HepG2 (cell line): ENCODE results near the gene SLC12A3. TPM values are rescaled to one million over a fixed set of nuclear protein-coding genes. Genes with fewer than 3 reads are reported as not detected.

Source experiments
- ATAC-seq: fragments of 200-7000 bp; cut with Tn5 transposase; 3 replicates; pipeline ENCODE4 v1.9.1; 2020; ENCODE audit warnings: mild to moderate bottlenecking, moderate library complexity
- BruUV-seq: library from RNA; stranded (reverse); fragments of 400-500 nt; replicated peaks from 2 replicates; lab custom pipeline; 2021; lab: Mats Ljungman, UMichigan
- CTCF ChIA-PET: fragments of 300-600 bp; formaldehyde crosslinking; extraction: SDS; loops from one replicate; lab custom pipeline; 2021; ENCODE audit warnings: low total read pairs, inconsistent platforms, low intra/inter-chr PET ratio; lab: Yijun Ruan, JAX
- POLR2A ChIA-PET: fragments of 350-600 bp; sonication (Branson Sonifier 250); formaldehyde crosslinking; loops from one replicate; lab custom pipeline; 2020; ENCODE audit warnings: antibody characterized with exemption, inconsistent platforms; lab: Yijun Ruan, JAX
- DNase-seq: peaks from one replicate; pipeline ENCODE4 v3.0.0-alpha.2; 2015; ENCODE audit warnings: low spot score
- FAIRE-seq: peaks from 3 replicates; lab custom pipeline; 2011; peaks lifted over from hg19 to GRCh38; lab: Jason Lieb, UNC
- H2AFZ ChIP-seq: one replicate; pipeline ENCODE4 v1.6.1; 2011; ENCODE audit warnings: low read length, inconsistent platforms
- H3K27ac ChIP-seq: fragments of 300-600 bp; 3 replicates; pipeline ENCODE4 v1.8.0; 2011; ENCODE audit warnings: mixed run types, mild to moderate bottlenecking, mixed read lengths, low read length, inconsistent platforms; ENCODE audit not compliant: insufficient read depth; ENCODE audit errors: extremely low read length
- H3K27me3 ChIP-seq, 2 experiments: fragments of 200-600 bp in 1 of 2; 2 replicates in 1 of 2; 3 replicates in 1 of 2; pipeline versions ENCODE4 v1.6.0 to v1.8.0; 2011; ENCODE audit warnings: low read length in 2 of 2, mild to moderate bottlenecking in 2 of 2, moderate library complexity in 2 of 2, inconsistent platforms in 1 of 2; ENCODE audit not compliant: insufficient read depth in 2 of 2, control insufficient read depth in 1 of 2
- H3K36me3 ChIP-seq, 2 experiments: fragments of 200-600 bp in 1 of 2; replicated peaks in 1 of 2; 2 replicates in 1 of 2; 3 replicates in 1 of 2; pipeline versions ENCODE4 v1.5.1 to v1.8.0; 2011; ENCODE audit warnings: low read length in 2 of 2, inconsistent platforms in 1 of 2; ENCODE audit not compliant: insufficient read depth in 2 of 2, control insufficient read depth in 1 of 2
- H3K4me1 ChIP-seq: 2 replicates; pipeline ENCODE4 v1.5.1; 2012; ENCODE audit warnings: low read length, inconsistent platforms; ENCODE audit not compliant: insufficient read depth
- H3K4me2 ChIP-seq: 2 replicates; pipeline ENCODE4 v1.6.0; 2011; ENCODE audit warnings: low read depth, low read length, inconsistent platforms
- H3K4me3 ChIP-seq, 3 experiments: fragments of 200-600 bp in 1 of 3; sonication (generic), shearing (Covaris generic) in 1 of 3; replicated peaks in 1 of 3; 2 replicates each; pipeline ENCODE4 v1.5.1; 2011 to 2016; ENCODE audit warnings: low read length in 3 of 3, inconsistent platforms in 2 of 3, low read depth in 2 of 3, mild to moderate bottlenecking in 2 of 3, control low read depth in 1 of 3, mixed read lengths in 1 of 3; ENCODE audit not compliant: insufficient read depth in 1 of 3
- H3K79me2 ChIP-seq: one replicate; pipeline ENCODE4 v1.6.1; 2011; ENCODE audit warnings: low read length, inconsistent platforms; ENCODE audit not compliant: insufficient read depth
- H3K9ac ChIP-seq: 2 replicates; pipeline ENCODE4 v1.6.0; 2011; ENCODE audit warnings: mild to moderate bottlenecking, low read depth, low read length, inconsistent platforms; ENCODE audit not compliant: insufficient read depth
- H3K9me3 ChIP-seq: 2 replicates; pipeline ENCODE4 v1.5.1; 2012; ENCODE audit warnings: mild to moderate bottlenecking, low read length
- H4K20me1 ChIP-seq: 2 replicates; pipeline ENCODE4 v1.6.0; 2011; ENCODE audit warnings: inconsistent platforms, mild to moderate bottlenecking, low read length, moderate library complexity; ENCODE audit not compliant: insufficient read depth
- AGO2 ChIP-seq: fragments of 200-400 bp; formaldehyde crosslinking; optimal IDR thresholded peaks from 2 replicates; pipeline ENCODE3; 2017; ENCODE audit warnings: mild to moderate bottlenecking, low read depth, low read length, moderate library complexity
- ARID2 ChIP-seq: sonication (generic); formaldehyde crosslinking; IDR thresholded peaks from 2 replicates; pipeline ENCODE4 v1.8.1; 2022; ENCODE audit warnings: mild to moderate bottlenecking, missing genetic modification reagents, borderline replicate concordance
- HOXA5 ChIP-seq: sonication (generic); formaldehyde crosslinking; IDR thresholded peaks from 2 replicates; pipeline ENCODE4 v1.4.0; 2020; ENCODE audit warnings: missing genetic modification reagents
- MEIS1 ChIP-seq: sonication (generic); formaldehyde crosslinking; IDR thresholded peaks from 2 replicates; pipeline ENCODE4 v1.9.0; 2021; ENCODE audit warnings: mild to moderate bottlenecking, missing genetic modification reagents, moderate library complexity, borderline replicate concordance
- MYNN ChIP-seq: sonication (generic); formaldehyde crosslinking; IDR thresholded peaks from 2 replicates; pipeline ENCODE4 v1.4.0; 2020; ENCODE audit warnings: mild to moderate bottlenecking, low read depth, missing genetic modification reagents
- PAX8 ChIP-seq: sonication (generic); formaldehyde crosslinking; IDR thresholded peaks from 2 replicates; pipeline ENCODE4 v1.8.0; 2022; ENCODE audit warnings: mild to moderate bottlenecking, missing genetic modification reagents, borderline replicate concordance
- SIX1 ChIP-seq: sonication (generic); formaldehyde crosslinking; IDR thresholded peaks from 2 replicates; pipeline ENCODE4 v1.4.0; 2020; ENCODE audit warnings: missing genetic modification reagents, borderline replicate concordance
- SRF ChIP-seq: IDR thresholded peaks from 2 replicates; pipeline ENCODE4 v1.6.1; 2011; ENCODE audit warnings: mild to moderate bottlenecking, low read depth, low read length, moderate library complexity
- TMF1 ChIP-seq: sonication (generic); formaldehyde crosslinking; IDR thresholded peaks from 2 replicates; pipeline ENCODE4 v1.8.1; 2022; ENCODE audit warnings: low read depth, missing genetic modification reagents
- ZEB1 ChIP-seq: IDR thresholded peaks from 2 replicates; pipeline ENCODE4 v1.6.1; 2012; ENCODE audit warnings: mild to moderate bottlenecking, low read depth, inconsistent platforms; ENCODE audit not compliant: insufficient replicate concordance
- ZNF670 ChIP-seq: sonication (generic); formaldehyde crosslinking; IDR thresholded peaks from 2 replicates; pipeline ENCODE4 v1.8.0; 2022; ENCODE audit warnings: mild to moderate bottlenecking, missing genetic modification reagents, borderline replicate concordance
- WGBS: methylation state at CpG from one replicate; pipeline ENCODE4 v1.1.6; 2017; ENCODE audit warnings: low lambda C conversion rate; 5-methylcytosine and 5-hydroxymethylcytosine counted together
- in situ Hi-C: cut with HindIII; loops from 2 replicates; pipeline ENCODE4 v1.10.0; 2017; ENCODE audit warnings: low pct_unique_long_range_greater_than_20kb; ENCODE audit not compliant: extremely low pct_ligation_motif_present
- intact Hi-C: fragments of 100-400 bp; cut with micrococcal nuclease; formaldehyde crosslinking; loops from one replicate; pipeline ENCODE4 v1.10.0; 2022; ENCODE audit not compliant: unreplicated experiment
- polyA plus RNA-seq, 8 experiments: library from polyadenylated mRNA; depleted of rRNA in 3 of 8; stranded (reverse) in 7 of 8; unstranded in 1 of 8; fragments of >200 nt; fragmentation: Illumina TruSeq in 4 of 8; extraction: Trizol in 4 of 8; gene quantifications; 2 replicates each; pipeline versions ENCODE4 v1.2.1 to v1.2.3, GENCODE V29; 2011 to 2016; ENCODE audit warnings: low read depth in 4 of 8, missing spikeins in 1 of 8, mixed read lengths in 1 of 8; ENCODE audit not compliant: insufficient read depth in 1 of 8
- total RNA-seq, 5 experiments: library from RNA; depleted of rRNA; stranded (reverse); fragments of >200 nt; fragmentation: Illumina TruSeq; extraction: Trizol; gene quantifications; 2 replicates each; pipeline ENCODE4 v1.2.3, GENCODE V29; 2016; ENCODE audit warnings: low read depth in 1 of 5
- TF ChIP-seq, protein P1 (sequence below): sonication (generic); formaldehyde crosslinking; IDR thresholded peaks from 2 replicates; pipeline ENCODE4 v1.4.0; 2020; ENCODE audit warnings: low read depth, mild to moderate bottlenecking, missing genetic modification reagents
- TF ChIP-seq, protein P2 (sequence below): sonication (generic); formaldehyde crosslinking; IDR thresholded peaks from 2 replicates; pipeline ENCODE4 v1.4.0; 2020; ENCODE audit warnings: missing genetic modification reagents, mild to moderate bottlenecking, borderline replicate concordance
- TF ChIP-seq, protein P3 (sequence below): sonication (generic); formaldehyde crosslinking; IDR thresholded peaks from 2 replicates; pipeline ENCODE4 v1.4.0; 2020; ENCODE audit warnings: missing genetic modification reagents, borderline replicate concordance

SLC12A3 gene
- total and polyA plus RNA-seq, 2 of the 13 experiments (the other 11 are each of a cell fraction or from before 2014, with no cell fraction given) = 6.2 TPM; not detected in 1

DNA sequence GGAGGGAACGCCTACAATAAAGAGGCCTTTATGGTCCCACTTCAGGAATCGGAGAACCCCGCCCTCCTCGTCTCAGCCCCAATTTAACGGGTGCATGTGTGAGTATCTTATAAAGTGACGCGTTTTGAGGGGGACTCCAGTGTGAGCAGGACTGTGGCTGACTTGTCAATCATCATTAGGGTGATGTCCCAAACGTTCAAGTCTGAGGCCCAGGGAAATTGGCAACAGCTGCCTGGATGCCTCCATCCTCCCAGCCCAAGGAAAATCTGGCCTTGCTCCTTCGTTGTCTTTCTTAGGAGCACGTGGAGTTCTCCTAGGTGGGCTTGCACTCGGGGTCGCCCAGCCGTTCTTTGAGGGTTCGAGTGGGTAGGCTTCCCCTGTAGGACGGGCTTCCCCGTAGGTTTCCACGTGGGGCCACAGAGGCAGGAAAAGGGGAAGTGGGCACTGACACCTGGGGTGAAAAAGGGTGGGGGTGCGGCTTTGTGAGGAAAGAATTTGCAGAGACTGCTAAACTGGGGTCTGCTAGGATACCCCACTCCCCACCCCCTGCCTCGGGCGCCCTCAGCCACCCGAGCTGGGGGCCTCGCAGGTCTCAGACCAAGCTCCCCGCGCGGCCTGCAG lies 66.4 kb downstream of the SLC12A3 start:
- intact Hi-C loops (loop anchor here (5.0 kb wide), 2 partner anchors 59 to 119 kb away; no protein-coding TSS in a partner anchor), in situ Hi-C loops (no loop called here)
- BruUV-seq = TSS peak; percentile 98
- peaks cover 1 to 24% of the 10 kb centered on the region in 2 experiments; a peak in 4 of 5 replicates for H3K36me3 ChIP-seq
- ChIA-PET CTCF (no interaction called here), POLR2A (interaction anchor here (0.5 to 8.3 kb wide), 44 partner anchors 10 to 324 kb away, joined by 3 to 232 read pairs (median 4); partner anchors contain the start of genes MT2A and NLRC5)
- H3K9ac ChIP-seq = peak overlapping the region; percentile 92
- H3K4me3 ChIP-seq = peak overlapping the region; percentile 56 to 94 (median 58); a peak in 5 of 6 replicates
- peak overlapping the region; percentile 94 for H3K4me2 ChIP-seq
- H3K27me3 ChIP-seq = no peaks in the 10 kb centered on the region; a peak in 1 of 5 replicates
- FAIRE-seq (no peak), ATAC-seq (no peak), DNase-seq (no peak)
- peaks cover 42% of the 10 kb centered on the region for H3K79me2 ChIP-seq
- H2AFZ ChIP-seq = no peak overlapping the region
- H3K9me3 ChIP-seq = no peaks in the 10 kb centered on the region
- peak overlapping the region; percentile 80 for H3K27ac ChIP-seq
- H4K20me1 ChIP-seq = peaks cover 39% of the 10 kb centered on the region
- H3K4me1 ChIP-seq = peaks cover 39% of the 10 kb centered on the region
- 54% methylated on average over 19 of the region's 25 CpGs for WGBS
- TF ChIP-seq, protein P1, sequence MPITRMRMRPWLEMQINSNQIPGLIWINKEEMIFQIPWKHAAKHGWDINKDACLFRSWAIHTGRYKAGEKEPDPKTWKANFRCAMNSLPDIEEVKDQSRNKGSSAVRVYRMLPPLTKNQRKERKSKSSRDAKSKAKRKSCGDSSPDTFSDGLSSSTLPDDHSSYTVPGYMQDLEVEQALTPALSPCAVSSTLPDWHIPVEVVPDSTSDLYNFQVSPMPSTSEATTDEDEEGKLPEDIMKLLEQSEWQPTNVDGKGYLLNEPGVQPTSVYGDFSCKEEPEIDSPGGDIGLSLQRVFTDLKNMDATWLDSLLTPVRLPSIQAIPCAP (CRISPR knock-in tag) = 0 out of 2 replicates have a peak, but pooled peaks have one; percentile 39
- TF ChIP-seq, protein P2, sequence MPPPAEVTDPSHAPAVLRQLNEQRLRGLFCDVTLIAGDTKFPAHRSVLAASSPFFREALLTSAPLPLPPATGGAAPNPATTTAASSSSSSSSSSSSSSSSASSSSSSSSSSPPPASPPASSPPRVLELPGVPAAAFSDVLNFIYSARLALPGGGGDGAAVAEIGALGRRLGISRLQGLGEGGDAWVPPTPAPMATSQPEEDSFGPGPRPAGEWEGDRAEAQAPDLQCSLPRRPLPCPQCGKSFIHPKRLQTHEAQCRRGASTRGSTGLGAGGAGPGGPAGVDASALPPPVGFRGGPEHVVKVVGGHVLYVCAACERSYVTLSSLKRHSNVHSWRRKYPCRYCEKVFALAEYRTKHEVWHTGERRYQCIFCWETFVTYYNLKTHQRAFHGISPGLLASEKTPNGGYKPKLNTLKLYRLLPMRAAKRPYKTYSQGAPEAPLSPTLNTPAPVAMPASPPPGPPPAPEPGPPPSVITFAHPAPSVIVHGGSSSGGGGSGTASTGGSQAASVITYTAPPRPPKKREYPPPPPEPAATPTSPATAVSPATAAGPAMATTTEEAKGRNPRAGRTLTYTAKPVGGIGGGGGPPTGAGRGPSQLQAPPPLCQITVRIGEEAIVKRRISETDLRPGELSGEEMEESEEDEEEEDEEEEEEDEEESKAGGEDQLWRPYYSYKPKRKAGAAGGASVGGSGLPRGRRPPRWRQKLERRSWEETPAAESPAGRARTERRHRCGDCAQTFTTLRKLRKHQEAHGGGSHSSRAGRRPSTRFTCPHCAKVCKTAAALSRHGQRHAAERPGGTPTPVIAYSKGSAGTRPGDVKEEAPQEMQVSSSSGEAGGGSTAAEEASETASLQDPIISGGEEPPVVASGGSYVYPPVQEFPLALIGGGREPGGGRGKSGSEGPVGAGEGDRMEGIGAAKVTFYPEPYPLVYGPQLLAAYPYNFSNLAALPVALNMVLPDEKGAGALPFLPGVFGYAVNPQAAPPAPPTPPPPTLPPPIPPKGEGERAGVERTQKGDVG (CRISPR knock-in tag) = 0 out of 2 replicates have a peak, but pooled peaks have one; percentile 50
- TF ChIP-seq ARID2 (CRISPR knock-in tag) (peak; percentile 6; the same call in 1 of the 2 replicates), HOXA5 (no peak), MYNN (0 out of 2 replicates have a peak, but pooled peaks have one; percentile 24), SIX1 (CRISPR knock-in tag) (no peak), MEIS1 (CRISPR knock-in tag) (0 out of 2 replicates have a peak, but pooled peaks have one; percentile 7), ZEB1 (peak; percentile 9), TMF1 (CRISPR knock-in tag) (0 out of 2 replicates have a peak, but pooled peaks have one; percentile 5), SRF (0 out of 2 replicates have a peak, but pooled peaks have one; percentile 56), AGO2 (peak; percentile 12), ZNF670 (0 out of 2 replicates have a peak, but pooled peaks have one; percentile 19), PAX8 (CRISPR knock-in tag) (no peak)
- TF ChIP-seq, protein P3, sequence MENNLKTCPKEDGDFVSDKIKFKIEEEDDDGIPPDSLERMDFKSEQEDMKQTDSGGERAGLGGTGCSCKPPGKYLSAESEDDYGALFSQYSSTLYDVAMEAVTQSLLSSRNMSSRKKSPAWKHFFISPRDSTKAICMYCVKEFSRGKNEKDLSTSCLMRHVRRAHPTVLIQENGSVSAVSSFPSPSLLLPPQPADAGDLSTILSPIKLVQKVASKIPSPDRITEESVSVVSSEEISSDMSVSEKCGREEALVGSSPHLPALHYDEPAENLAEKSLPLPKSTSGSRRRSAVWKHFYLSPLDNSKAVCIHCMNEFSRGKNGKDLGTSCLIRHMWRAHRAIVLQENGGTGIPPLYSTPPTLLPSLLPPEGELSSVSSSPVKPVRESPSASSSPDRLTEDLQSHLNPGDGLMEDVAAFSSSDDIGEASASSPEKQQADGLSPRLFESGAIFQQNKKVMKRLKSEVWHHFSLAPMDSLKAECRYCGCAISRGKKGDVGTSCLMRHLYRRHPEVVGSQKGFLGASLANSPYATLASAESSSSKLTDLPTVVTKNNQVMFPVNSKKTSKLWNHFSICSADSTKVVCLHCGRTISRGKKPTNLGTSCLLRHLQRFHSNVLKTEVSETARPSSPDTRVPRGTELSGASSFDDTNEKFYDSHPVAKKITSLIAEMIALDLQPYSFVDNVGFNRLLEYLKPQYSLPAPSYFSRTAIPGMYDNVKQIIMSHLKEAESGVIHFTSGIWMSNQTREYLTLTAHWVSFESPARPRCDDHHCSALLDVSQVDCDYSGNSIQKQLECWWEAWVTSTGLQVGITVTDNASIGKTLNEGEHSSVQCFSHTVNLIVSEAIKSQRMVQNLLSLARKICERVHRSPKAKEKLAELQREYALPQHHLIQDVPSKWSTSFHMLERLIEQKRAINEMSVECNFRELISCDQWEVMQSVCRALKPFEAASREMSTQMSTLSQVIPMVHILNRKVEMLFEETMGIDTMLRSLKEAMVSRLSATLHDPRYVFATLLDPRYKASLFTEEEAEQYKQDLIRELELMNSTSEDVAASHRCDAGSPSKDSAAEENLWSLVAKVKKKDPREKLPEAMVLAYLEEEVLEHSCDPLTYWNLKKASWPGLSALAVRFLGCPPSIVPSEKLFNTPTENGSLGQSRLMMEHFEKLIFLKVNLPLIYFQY = 0 out of 2 replicates have a peak, but pooled peaks have one; percentile 19
